ENCODE measurements around the gene ABCC11. TPM values are rescaled to one million over a fixed set of nuclear protein-coding genes. Genes with fewer than 3 reads are reported as not detected.
A peak's percentile ranks its signal among the peaks of the same experiment; 100 is the strongest.
"Not testable (repeated sequence)": the region's sequence is repeated elsewhere in the genome, so short reads cannot be mapped to it uniquely, and the experiment has no call there.

The ABCC11 gene
- total RNA-seq, 4 donors from 2014 or later, result 0.13 TPM; not detected in 3

GRCh38 chr16:48250520-48251278 lies 3.4 kb upstream of the ABCC11 start:
- Histone ChIP-seq H3K4me3 (no peak overlapping the region), H3K36me3 (peaks cover 0 to 22% of the 10 kb centered on the region in 2 donors), H3K27me3 (no peaks in the 10 kb centered on the region), H3K27ac (no peak overlapping the region), H3K9me3 (no peaks in the 10 kb centered on the region), H3K4me1 (peaks cover 26 to 34% of the 10 kb centered on the region in 2 donors)
- in situ Hi-C loops (cut with MboI; ENCODE audit: low sequenced_read_pairs in 4 of 4) (no loop called here), intact Hi-C loops (cut with DNase I; ENCODE audit: low total_unique reads) (no loop called here)
- no peak for DNase-seq
- TF ChIP-seq CTCF (IDR thresholded peaks at IDR 0.05 in 4 of 5, conservative IDR thresholded peaks at IDR 0.05 in 1 of 5), result no peak
- no peak for TF ChIP-seq POLR2A (IDR thresholded peaks at IDR 0.05)
- no peak for ATAC-seq

- H3K36me3 ChIP-seq, result no peaks in the 10 kb centered on the region
- no peaks in the 10 kb centered on the region for H3K9me3 ChIP-seq
- no peaks in the 10 kb centered on the region for H3K27me3 ChIP-seq
- H3K4me1 ChIP-seq, result peaks cover 28 to 37% of the 10 kb centered on the region in 2 donors
- intact Hi-C loops (cut with DNase I; ENCODE audit: low total_unique reads), result loop anchor here (10.0 kb wide), 2 partner anchors 289 to 1321 kb away; no protein-coding TSS in a partner anchor
- peak overlapping the region; percentile 72 to 93 (median 92) for H3K4me3 ChIP-seq
- in situ Hi-C loops (cut with MboI; ENCODE audit: low sequenced_read_pairs in 4 of 4), result loop anchor here in 1 of 4 donors (25.0 kb wide), 1 partner anchor 291 kb away; no protein-coding TSS in a partner anchor
- DNase-seq, result no peak
- H3K27ac ChIP-seq, result peak overlapping the region; percentile 80 to 95 (median 93)
- ATAC-seq, result no peak
- no peak for TF ChIP-seq CTCF (IDR thresholded peaks at IDR 0.05 in 4 of 5, conservative IDR thresholded peaks at IDR 0.05 in 1 of 5)
- no peak for TF ChIP-seq POLR2A (IDR thresholded peaks at IDR 0.05)
Measured at GRCh38 chr16:48246066-48246465, 1.3 kb downstream of the ABCC11 start.

- ATAC-seq (no peak), DNase-seq (no peak)
- peak overlapping the region; percentile 72 to 93 (median 92) for H3K4me3 ChIP-seq
- peak overlapping the region; percentile 80 to 95 (median 93) for H3K27ac ChIP-seq
- no peaks in the 10 kb centered on the region for H3K36me3 ChIP-seq
- no peaks in the 10 kb centered on the region for H3K9me3 ChIP-seq
- intact Hi-C loops (cut with DNase I; ENCODE audit: low total_unique reads), result loop anchor here (5.0 to 10.0 kb wide), 4 partner anchors 137 to 1320 kb away; no protein-coding TSS in a partner anchor
- peaks cover 28 to 36% of the 10 kb centered on the region in 2 donors for H3K4me1 ChIP-seq
- in situ Hi-C loops (cut with MboI; ENCODE audit: low sequenced_read_pairs in 4 of 4), result loop anchor here in 1 of 4 donors (25.0 kb wide), 1 partner anchor 292 kb away; no protein-coding TSS in a partner anchor
- H3K27me3 ChIP-seq, result no peaks in the 10 kb centered on the region
- TF ChIP-seq CTCF (IDR thresholded peaks at IDR 0.05 in 4 of 5, conservative IDR thresholded peaks at IDR 0.05 in 1 of 5) (no peak), POLR2A (IDR thresholded peaks at IDR 0.05) (no peak)
Measured at GRCh38 chr16:48244863-48245195, 2.5 kb downstream of the ABCC11 start.

GRCh38 chr16:48244080-48244862 lies 3.1 kb downstream of the ABCC11 start, which contains the start of gene LONP2:
Gene LONP2 (plus strand): TSS chr16:48244300. CDS start chr16:48244389, 89 bp downstream.
- peaks cover 28 to 36% of the 10 kb centered on the region in 2 donors for H3K4me1 ChIP-seq
- DNase-seq (peak; percentile 82 to 86), ATAC-seq (peak; percentile 96 to 98)
- H3K27me3 ChIP-seq, result no peaks in the 10 kb centered on the region
- peak within 1 kb of the TSS; percentile 80 to 95 (median 93) for H3K27ac ChIP-seq
- no peaks in the 10 kb centered on the region for H3K36me3 ChIP-seq
- in situ Hi-C loops (cut with MboI; ENCODE audit: low sequenced_read_pairs in 4 of 4) (loop anchor here in 1 of 4 donors (25.0 kb wide), 1 partner anchor 293 kb away; no protein-coding TSS in a partner anchor), intact Hi-C loops (cut with DNase I; ENCODE audit: low total_unique reads) (loop anchor here (5.0 to 10.0 kb wide), 4 partner anchors 138 to 1319 kb away; no protein-coding TSS in a partner anchor)
- H3K4me3 ChIP-seq, result peak within 1 kb of the TSS; percentile 72 to 93 (median 92)
- no peak for TF ChIP-seq CTCF (IDR thresholded peaks at IDR 0.05 in 4 of 5, conservative IDR thresholded peaks at IDR 0.05 in 1 of 5)
- TF ChIP-seq POLR2A (IDR thresholded peaks at IDR 0.05), result peak; percentile 50 to 69
- no peaks in the 10 kb centered on the region for H3K9me3 ChIP-seq

GRCh38 chr16:48240147-48240546 lies 7.2 kb downstream of the ABCC11 start:
- not testable (repeated sequence) for H3K4me3 ChIP-seq, H3K27me3 ChIP-seq, ATAC-seq, H3K27ac ChIP-seq, DNase-seq, H3K36me3 ChIP-seq, H3K9me3 ChIP-seq, H3K4me1 ChIP-seq
- intact Hi-C loops (cut with DNase I; ENCODE audit: low total_unique reads) (loop anchor here (5.0 to 10.0 kb wide), 4 partner anchors 142 to 1315 kb away; no protein-coding TSS in a partner anchor), in situ Hi-C loops (cut with MboI; ENCODE audit: low sequenced_read_pairs in 4 of 4) (loop anchor here in 1 of 4 donors (25.0 kb wide), 1 partner anchor 297 kb away; no protein-coding TSS in a partner anchor)

All from gastrocnemius medialis (tissue), 4 donors.